ENCODE data around the gene PRAMEF5. TPM values are rescaled to one million over a fixed set of nuclear protein-coding genes. Genes with fewer than 3 reads are reported as not detected.
"Not testable (repeated sequence)": the region's sequence is repeated elsewhere in the genome, so short reads cannot be mapped to it uniquely, and the experiment has no call there.

The PRAMEF5 gene
- total RNA-seq (2014; rRNA removed; shearing (Covaris generic)) = not detected in 2 replicates
- polyA plus RNA-seq (2015; cell fraction: cytosol; rRNA removed) = not detected in 2 replicates
- not detected in 2 replicates for polyA plus RNA-seq (2015; cell fraction: nucleus; rRNA removed)

DNA sequence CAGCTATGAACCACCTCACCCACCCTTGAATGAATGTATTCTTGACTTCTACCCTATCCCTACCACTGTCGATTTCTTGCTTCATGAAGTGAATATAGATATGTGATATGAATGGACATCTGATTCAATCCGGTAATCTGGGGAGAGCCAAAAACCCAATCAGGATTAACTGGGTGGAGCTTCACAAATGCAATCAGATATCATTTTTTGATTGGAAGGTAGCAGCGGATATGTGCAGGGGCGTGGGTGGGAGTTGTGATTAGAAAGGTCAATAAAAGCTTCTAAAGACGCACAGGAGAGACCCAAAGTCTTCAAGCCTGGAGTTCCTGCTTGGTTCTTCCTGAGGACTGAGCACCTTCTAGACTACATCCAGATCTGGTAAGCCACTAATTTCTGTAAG, at the start of gene PRAMEF5:
Gene PRAMEF5, plus strand, starts transcription at position 301 of the 400 bp plus-strand sequence. CDS start 5,071 bp downstream, outside the sequence.
- DNase-seq (ENCODE audit: low read depth) = not testable (repeated sequence)

DNA sequence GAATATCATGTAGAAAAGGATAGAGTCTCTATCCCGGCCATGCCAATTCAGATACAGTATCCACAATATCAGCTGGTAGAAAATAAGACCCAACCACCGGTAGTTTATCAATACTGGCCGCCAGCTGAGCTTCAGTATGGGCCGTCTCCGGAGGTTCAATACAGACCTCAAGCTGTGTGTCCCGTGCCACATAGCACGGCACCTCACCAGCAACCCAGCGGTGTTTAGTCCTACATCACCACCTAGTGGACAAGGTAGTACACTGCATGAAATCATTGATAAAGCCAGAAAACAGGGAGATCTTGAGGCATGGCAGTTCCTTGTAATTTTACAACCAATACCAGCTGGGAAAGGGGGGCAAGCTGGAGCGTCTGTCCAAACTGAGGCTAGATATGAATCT, 45.3 kb upstream of the PRAMEF5 start:
- not testable (repeated sequence) for DNase-seq (ENCODE audit: low read depth)

DNA sequence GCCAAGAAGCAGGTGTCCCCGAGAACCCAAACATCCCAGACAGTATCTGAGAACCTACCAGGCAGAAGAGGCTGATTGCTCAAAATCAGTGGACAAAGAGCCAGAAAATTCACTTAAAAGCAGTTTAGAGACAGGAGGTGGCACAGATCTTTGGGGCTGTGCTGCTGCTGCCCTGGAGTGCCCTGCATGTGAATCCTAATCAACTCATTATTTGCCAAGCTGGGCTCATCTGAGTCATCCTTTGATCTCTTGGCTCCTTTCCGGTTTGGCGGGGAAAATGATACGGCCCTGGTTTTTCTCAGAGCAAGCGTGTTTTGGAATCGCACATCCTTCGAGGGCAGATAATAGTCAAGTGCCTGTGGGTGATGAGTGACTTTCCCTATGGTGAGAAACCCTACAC, 37.4 kb upstream of the PRAMEF5 start:
- not testable (repeated sequence) for DNase-seq (ENCODE audit: low read depth)

DNA sequence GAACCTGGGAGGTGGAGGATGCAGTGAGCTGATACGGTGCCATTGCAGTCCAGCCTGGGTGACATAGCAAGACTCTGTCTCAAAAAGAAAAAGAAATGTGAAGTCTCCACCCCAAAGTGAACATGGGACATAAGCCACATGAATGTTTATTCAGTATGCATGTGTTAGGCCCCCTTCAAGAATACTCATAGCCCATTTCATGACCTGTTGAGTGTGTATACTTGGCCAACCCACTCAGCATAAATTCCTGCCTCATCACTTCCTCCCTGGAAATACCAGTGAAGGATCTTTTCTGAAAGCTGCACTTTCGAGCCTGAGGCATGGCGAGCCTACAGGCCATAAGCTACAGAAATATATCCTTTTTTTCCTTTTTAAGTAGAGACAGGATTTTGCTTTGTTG, 34.8 kb upstream of the PRAMEF5 start:
- not testable (repeated sequence) for DNase-seq (ENCODE audit: low read depth)

DNA sequence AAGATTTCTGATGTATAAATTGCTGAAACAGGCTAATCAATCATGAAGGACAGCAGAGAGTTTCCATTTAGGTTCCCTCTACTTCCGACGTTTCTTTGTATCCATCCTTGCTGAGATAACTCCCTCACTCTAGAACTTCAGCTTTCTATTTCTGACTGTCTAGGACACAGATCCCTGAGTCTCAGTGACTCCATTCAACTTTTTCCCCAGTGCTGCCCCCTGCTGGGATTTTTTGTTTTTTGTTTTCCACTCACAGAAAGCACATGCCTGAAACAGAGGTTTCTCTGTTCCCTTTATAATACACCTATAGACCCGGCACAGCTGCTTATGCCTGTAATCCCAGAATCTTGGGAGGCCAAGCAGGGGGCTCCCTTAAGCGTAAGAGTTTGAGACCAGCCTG, 31.2 kb upstream of the PRAMEF5 start:
- not testable (repeated sequence) for DNase-seq (ENCODE audit: low read depth)

DNA sequence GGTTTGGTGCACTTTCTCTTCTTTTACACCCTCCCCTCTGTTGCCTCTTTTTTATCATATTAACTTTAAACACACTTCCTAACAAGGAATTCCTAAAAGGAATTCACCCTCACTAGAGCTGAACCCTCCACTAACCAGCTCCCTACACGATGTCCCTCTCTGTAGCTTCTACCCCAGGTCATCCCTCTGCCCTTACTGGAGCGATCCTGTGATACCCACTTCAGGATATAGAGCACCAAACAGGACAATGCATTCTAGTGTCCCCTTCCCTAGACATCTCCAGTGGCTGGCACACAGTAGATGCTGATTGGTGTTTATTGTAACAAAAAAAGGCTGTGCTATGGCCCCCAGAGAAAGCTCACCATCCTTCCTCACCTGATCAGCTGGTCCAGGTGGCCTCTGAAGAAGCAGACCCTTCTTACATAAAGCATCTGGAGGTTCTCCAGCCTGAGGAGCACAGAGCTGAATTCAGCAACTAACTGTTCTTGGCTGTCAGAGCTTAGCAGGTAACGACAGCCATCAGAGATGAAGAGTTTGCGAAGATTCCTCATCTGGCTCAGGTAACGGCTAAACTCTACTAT, 29.4 kb upstream of the PRAMEF5 start:
- no peak for DNase-seq (ENCODE audit: low read depth)

DNA sequence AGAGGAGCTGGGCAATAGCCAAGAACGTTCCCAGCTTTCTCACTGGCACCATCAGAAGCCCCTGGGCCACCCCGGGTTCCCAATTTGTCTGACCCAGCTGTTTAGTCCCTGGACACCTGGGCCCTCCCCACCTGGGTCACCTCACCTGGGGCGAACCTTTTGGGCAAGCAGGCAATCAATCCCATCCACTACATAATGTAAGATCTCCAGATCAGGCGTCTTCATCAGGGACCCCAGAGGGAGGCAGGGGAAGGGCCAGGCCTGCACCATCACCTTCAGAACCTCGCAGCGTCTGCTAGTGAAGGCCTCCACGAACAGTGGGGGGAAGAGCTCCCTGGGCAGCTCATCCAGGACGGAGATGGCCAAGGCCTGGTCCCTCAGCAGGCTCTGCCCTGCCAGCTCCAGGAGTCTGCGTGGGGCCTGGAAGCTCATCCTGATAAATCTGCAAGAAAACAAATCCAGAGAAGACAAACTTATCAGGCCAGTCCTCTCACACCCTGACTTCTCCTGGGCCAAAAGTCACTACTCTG, 28.3 kb upstream of the PRAMEF5 start, which contains the start of gene PRAMEF18:
Gene PRAMEF18, minus strand, starts transcription at position 480 of the 530 bp plus-strand sequence. Its CDS starts 48 bp downstream, at position 432.
- not testable (repeated sequence) for DNase-seq (ENCODE audit: low read depth)

DNA sequence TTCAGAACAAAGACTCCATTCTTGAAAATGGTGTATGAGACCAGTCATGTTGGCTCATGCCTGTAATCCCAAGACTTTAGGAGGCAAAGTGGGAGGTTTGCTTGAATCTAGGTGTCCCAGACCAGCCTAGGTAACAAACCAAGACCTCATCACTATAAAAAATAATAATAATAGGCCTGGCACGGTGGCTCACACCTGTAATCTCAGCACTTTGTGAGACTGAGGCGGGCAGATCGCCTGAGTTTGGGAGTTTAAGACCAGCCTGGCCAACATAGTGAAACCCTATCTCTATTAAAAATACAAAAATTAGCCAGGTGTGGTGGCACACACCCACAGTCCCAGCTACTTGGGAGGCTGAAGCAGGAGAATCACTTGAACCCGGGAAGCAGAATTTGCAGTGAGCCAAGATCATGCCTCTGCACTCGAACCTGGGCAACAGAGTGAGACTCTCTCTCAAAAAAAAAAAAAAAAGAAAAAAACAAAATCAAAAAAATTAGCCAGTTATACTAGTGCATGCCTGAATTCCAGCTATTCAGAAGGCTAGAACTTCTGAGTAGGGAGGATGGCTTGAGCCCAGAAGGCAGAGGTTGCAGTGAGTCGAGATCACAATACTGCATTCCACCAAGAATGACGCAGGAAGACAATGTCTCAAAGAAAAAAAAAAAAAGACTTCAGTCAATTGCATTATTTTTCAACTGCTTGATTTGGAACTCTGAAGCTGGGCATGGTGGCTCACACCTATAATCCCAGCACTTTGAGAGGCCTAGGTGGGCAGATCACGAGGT, 26.5 kb upstream of the PRAMEF5 start:
- not testable (repeated sequence) for DNase-seq (ENCODE audit: low read depth)

DNA sequence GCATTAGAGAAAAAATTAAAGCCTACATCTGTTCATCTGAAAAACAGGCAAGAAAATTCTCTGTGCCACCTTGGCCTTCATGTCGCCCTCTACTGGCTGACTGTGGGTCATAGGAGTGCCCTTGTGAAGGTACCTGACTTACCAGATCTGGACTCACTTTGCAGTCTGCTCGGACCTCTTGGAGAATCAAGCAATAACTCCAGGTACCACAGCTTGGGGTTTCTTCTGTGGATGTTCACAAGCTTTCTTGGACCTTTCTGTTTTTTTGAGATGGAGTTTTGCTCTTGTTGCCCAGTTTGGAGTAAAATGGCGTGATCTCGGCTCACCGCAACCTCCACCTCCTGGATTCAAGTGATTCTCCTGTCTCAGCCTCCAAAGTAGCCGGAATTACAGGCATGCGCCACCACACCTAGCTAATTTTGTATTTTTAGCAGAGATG, 25.6 kb upstream of the PRAMEF5 start:
- no peak for DNase-seq (ENCODE audit: low read depth)

DNA sequence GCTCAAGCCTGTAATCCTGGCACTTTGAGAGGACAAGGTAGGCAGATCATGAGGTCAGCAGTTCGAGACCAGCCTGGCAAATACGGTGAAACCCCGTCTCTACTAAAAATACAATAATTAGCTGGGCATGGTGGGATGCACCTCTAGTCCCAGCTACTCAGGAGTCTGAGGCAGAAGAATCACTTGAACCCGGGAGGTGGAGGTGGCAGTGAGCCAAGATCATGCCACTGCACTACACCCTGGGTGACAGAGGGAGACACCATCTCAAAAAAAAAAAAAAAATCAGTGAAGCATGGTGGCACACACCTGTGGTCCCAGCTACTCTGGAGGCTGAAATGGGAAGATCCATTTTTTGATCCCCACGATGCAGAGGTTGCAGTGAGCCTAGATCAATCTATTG, 23.9 kb upstream of the PRAMEF5 start:
- DNase-seq (ENCODE audit: low read depth) = not testable (repeated sequence)

DNA sequence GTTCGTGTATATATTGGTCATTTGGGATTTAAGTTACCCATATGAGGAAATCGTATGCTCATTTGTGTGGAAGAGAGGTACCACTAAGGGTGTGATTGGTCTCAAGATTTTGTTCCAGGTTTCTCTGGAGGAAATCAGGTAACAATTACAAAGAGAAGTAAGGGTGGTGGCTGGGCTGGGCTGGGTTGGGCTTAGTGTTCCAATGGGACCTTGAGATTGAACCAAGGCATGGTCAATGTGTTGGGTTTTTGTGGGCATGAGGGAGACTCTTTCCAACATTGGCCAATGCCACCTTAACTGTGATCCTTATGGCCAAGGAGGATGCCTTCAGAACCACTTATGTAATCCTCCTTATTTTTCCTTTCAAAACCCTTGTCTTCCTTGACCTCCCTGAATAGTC, 23.4 kb upstream of the PRAMEF5 start:
- not testable (repeated sequence) for DNase-seq (ENCODE audit: low read depth)

DNA sequence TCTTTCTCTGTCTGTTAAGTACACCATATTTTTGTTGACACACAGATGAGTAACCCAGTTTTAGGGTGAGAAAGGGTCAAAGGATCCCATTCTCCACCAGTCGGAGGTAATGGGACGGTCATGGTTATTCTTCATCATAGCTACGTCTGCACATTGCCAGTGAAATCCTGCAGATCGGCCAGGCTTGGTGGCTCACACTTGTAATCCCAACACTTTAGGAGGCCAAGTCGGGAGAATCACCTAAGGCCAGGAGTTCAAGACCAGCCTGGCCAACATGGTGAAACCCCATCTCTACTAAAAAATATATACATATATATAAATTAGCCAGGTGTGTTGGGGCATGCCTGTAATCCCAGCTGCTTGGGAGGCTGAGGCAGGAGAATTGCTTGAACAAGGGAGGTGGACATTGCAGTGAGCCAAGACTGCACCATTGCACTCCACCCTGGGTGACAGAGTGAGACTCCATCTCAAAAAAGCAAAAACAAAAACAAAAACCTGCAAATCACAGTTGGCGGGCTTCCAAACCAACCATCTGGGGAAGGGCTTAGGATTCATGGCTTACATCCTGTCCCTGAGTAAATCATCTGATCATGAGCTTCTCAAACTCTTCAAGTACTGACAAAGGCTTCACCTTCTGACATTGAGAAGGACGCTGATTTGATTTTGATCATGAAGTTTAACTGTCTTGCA, 22.8 kb upstream of the PRAMEF5 start:
- not testable (repeated sequence) for DNase-seq (ENCODE audit: low read depth)

DNA sequence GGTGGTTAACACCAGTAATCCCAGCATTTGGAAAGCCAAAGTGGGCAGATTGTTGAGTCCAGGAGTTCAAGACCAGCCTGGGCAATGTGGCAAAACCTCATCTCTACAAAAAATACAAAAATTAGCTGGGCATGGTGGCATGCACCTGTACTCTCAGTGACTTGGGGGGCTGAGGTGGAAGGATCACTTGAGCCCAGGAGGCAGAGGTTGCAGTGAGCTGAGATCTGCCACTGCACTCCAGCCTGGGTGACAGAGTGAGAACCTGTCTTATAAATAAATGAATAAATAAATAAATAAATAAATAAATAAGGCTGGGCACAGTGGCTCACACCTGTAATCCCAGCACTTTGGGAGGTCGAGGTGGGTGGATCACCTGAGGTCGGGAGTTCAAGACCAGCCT, 21.9 kb upstream of the PRAMEF5 start:
- not testable (repeated sequence) for DNase-seq (ENCODE audit: low read depth)

DNA sequence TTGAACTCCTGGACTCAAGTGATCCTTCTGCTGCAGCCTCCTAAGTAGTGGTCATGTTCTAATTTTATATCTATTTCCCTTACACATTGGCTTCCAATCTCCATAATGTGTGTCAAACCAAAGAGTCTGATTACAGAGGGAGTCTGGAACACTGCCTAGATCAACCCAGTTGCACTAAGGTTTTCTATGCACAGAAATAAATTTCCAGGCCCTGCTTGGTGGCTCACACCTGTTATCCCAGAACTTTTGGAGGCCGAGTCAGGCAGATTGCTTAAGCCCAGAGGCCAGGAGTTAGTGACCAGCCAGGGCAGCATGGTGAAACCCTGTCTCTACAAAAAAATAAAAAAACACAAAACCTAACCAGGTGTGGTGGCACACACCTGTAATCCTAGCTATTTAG, 19.9 kb upstream of the PRAMEF5 start:
- DNase-seq (ENCODE audit: low read depth) = not testable (repeated sequence)

DNA sequence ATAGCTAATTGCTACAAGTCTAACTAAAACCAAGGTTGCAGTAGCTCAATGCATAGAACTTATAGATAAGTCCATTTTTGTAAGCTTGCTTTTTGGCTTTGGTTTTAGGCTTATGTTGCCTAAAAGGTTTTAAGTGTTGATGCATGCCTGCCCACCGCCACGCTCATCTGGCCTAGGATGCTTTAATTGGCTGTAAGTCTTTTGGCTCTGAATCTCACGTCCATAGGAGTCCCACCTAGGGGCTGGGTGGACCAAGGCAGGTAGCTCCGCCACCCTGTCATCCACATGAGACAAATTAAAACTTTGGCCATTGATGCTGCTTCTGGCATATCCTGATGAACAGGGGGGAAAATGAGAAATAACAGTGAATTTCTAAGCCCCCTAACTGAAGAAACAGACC, 16.4 kb upstream of the PRAMEF5 start:
- DNase-seq (ENCODE audit: low read depth) = not testable (repeated sequence)

DNA sequence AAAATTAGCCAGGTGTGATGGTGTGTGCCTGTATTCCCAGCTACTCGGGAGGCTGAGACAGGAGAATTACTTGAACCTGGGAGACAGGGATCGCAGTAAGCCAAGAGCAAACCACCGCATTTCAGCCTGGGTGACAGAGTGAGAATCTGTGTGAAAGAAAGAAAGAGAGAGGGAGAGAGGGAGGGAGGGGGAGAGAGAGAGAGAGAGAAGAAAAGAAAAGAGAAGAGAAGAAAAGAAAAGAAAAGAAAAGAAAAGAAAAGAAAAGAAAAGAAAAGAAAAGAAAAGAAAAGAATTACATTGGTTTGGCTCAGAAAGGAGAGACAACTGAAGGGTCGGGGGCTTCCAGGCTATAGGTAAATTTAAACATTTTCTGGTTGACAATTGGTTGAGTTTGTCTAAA, 14.4 kb upstream of the PRAMEF5 start:
- not testable (repeated sequence) for DNase-seq (ENCODE audit: low read depth)

DNA sequence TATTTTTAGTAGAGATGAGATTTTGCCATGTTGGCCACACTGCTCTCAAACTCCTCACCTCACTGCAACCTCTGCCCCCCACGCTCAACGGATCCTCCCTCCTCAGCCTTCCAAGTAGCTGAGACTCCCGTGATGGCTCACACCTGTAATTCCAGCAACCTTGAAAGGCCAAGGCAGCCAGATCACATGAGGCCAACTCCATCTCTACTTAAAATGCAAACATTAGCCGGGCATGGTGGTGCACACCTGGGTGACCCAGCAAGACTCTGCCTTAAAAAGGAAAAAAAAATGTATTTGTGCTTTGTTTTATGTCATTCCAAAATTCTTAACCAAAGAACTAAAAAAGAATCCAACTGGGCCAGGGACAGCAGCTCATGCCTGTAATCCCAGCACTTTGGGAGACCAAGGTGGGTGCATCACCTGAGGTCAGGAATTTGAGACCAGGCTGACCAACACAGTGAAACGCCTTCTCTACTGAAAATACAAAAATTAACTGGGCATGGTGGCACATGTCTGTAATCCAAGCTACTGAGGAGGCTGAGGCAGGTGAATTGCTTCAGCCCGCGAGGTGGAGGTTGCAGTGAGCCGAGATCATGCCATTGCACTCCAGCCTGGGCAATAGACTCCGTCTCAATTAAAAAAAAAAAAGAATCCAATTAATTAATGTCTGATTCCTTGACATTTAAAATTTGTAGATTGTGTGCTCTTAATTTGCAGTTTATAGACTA, 10.3 kb upstream of the PRAMEF5 start:
- not testable (repeated sequence) for DNase-seq (ENCODE audit: low read depth)

DNA sequence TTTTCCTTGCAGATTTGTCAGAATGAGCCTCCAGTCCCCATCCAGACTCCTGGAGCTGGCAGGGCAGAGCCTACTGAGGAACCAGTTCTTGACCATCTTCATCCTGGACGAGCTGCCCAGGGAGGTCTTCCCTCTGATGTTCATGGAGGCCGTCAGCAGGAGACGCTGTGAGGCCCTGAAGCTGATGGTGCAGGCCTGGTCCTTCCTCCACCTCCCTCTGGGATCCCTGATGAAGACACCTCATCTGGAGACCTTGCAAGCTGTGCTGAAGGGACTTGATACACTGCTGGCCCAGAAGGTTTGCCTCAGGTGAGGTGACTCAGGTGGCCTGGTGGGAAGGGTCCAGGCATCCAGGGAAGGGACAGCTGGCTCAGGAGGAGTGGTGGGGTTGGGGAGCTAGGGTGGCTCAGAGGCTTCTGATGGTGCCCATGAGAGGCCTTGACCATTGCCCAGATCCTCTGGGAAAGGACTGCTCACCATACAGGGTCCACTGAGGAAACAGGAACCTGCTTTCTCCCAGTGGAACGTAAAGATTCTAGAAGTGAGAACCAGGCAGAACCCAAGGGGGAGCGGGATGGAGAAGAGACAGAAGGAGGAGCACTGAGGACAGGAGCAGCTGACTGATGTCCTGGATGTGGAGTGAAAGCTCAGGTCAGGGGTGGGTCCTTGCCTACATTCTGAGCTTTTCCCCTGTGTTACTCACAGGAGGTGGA, 8.0 kb upstream of the PRAMEF5 start:
- not testable (repeated sequence) for DNase-seq (ENCODE audit: low read depth)

DNA sequence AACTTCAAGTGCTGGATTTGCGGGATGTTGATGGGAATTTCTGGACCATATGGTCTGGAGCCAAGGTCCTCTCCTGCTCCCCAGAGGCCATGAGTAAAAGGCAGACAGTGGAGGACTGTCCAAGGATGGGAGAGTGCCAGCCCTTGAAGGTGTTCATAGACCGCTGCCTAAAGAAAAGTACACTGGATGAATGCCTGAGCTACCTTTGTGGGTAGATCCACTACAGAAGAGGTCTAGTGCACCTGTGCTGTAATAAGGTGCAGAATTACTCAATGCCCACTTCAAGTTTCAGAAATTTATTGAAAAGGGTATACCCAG, 7.5 kb upstream of the PRAMEF5 start:
- not testable (repeated sequence) for DNase-seq (ENCODE audit: low read depth)

DNA sequence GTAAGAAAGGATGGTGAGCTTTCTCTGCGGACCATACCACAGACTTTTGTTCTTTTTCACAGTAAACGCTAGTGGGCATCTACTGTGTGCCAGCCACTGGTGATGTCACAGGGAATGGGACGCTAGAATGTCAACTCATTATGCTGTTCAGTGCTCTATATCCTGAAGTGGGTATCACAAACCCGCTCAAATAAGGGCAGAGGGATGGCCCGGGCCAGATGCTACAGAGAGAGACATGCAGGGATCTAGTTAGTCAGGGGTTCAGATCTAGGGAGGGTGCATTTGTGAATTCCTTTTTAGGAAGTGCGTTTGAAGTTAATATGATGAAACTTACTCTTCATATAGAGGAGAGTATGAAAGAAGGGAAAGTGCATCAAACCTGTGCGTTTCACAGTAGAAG, 6.9 kb upstream of the PRAMEF5 start:
- not testable (repeated sequence) for DNase-seq (ENCODE audit: low read depth)

Data from HT1080 (cell line).